Measurements from ENCODE around the gene EQTN. TPM values are rescaled to one million over a fixed set of nuclear protein-coding genes. Genes with fewer than 3 reads are reported as not detected.
A peak's percentile ranks its signal among the peaks of the same experiment; 100 is the strongest.

Gene EQTN
- total RNA-seq, 2 donors from 2014 or later, result not detected

DNA sequence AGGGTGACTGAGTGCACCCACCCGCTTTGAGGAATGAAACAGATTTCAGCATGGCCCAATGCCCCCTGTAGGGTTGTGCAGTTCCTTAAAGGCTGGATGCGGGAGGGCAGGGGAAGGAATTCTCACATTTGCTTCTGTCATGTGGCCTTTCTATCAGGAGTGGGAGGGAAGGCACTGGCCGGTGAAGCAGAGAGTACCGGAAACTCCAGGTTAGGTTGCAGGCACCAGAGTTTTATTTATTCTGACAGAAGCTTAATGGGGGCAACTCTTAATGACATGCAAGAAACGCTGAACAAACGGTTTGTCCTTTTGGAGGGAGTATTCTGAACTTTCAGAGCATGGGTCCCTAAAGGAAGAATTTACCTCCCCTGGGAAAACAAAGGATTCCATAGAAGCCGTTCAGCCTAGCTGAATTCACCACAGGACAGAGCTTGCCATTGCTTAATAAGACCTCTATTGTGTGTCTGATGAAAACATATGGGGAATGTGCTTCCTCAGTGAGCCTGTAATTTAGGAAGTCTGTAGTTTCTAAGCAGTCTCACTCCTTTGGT, 44.1 kb upstream of the EQTN start:
- H3K27me3 Mint-ChIP-seq (ENCODE audit: insufficient read depth), result peaks cover 2% of the 10 kb centered on the region
- TF ChIP-seq, protein P1, sequence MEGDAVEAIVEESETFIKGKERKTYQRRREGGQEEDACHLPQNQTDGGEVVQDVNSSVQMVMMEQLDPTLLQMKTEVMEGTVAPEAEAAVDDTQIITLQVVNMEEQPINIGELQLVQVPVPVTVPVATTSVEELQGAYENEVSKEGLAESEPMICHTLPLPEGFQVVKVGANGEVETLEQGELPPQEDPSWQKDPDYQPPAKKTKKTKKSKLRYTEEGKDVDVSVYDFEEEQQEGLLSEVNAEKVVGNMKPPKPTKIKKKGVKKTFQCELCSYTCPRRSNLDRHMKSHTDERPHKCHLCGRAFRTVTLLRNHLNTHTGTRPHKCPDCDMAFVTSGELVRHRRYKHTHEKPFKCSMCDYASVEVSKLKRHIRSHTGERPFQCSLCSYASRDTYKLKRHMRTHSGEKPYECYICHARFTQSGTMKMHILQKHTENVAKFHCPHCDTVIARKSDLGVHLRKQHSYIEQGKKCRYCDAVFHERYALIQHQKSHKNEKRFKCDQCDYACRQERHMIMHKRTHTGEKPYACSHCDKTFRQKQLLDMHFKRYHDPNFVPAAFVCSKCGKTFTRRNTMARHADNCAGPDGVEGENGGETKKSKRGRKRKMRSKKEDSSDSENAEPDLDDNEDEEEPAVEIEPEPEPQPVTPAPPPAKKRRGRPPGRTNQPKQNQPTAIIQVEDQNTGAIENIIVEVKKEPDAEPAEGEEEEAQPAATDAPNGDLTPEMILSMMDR (conservative IDR thresholded peaks at IDR 0.05), result no peak
- no peak overlapping the region for H3K9ac ChIP-seq (ENCODE audit: extremely low read depth, low read length, poor library complexity, severe bottlenecking)
- H3K36me3 ChIP-seq (ENCODE audit: control insufficient read depth, insufficient read depth, low read length), result no peaks in the 10 kb centered on the region
- no peaks in the 10 kb centered on the region for H3K9me3 ChIP-seq (ENCODE audit: control insufficient read depth, low read length)
- H3K4me3 ChIP-seq (ENCODE audit: low read length), result no peak overlapping the region
- DNase-seq, result no peak
- H3K27ac ChIP-seq (ENCODE audit: low read depth, low read length), result peak overlapping the region; percentile 72
- H3K27me3 ChIP-seq (ENCODE audit: control insufficient read depth, insufficient read depth, low read length, poor library complexity, severe bottlenecking), result no peaks in the 10 kb centered on the region
- 62 to 80% methylated on average over 7 of the region's 7 CpGs for WGBS, 2 experiments (ENCODE audit: insufficient coverage in 1 of 2, insufficient read length in 1 of 2)
- no peak overlapping the region for H3K4me3 Mint-ChIP-seq
- H3K4me1 Mint-ChIP-seq, result no peaks in the 10 kb centered on the region
- no peak overlapping the region for H3K27ac Mint-ChIP-seq
- H3K4me1 ChIP-seq (ENCODE audit: control insufficient read depth, insufficient read depth, low read length), result no peaks in the 10 kb centered on the region
- H3K9me3 Mint-ChIP-seq, result peaks cover 7% of the 10 kb centered on the region
- no peaks in the 10 kb centered on the region for H3K36me3 Mint-ChIP-seq (ENCODE audit: low read depth)

DNA sequence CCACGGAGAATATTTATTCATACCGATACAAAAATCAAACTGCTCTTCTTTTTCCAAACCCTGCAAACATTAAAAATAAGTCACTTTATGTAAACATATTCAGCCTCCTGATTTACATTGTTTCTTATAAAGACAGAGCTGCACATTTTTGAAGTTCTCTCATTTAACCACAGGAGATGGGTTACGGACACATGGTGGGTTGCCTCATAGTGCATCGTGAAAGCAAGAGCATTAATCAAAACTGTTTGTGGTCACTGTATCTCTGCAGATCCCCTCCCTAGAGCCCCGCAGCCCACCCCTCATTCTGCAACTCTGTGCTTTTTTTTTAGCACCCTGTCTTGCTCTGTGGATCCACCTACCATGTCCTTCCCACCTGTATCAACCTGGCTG, 43.3 kb upstream of the EQTN start:
- Histone ChIP-seq H3K9ac (ENCODE audit: extremely low read depth, low read length, poor library complexity, severe bottlenecking) (no peak overlapping the region), H3K4me3 (ENCODE audit: low read length) (no peak overlapping the region), H3K9me3 (ENCODE audit: control insufficient read depth, low read length) (no peaks in the 10 kb centered on the region), H3K36me3 (ENCODE audit: control insufficient read depth, insufficient read depth, low read length) (no peaks in the 10 kb centered on the region), H3K4me1 (ENCODE audit: control insufficient read depth, insufficient read depth, low read length) (no peaks in the 10 kb centered on the region), H3K27ac (ENCODE audit: low read depth, low read length) (no peak overlapping the region), H3K27me3 (ENCODE audit: control insufficient read depth, insufficient read depth, low read length, poor library complexity, severe bottlenecking) (no peaks in the 10 kb centered on the region)
- no peaks in the 10 kb centered on the region for H3K36me3 Mint-ChIP-seq (ENCODE audit: low read depth)
- peaks cover 2% of the 10 kb centered on the region for H3K27me3 Mint-ChIP-seq (ENCODE audit: insufficient read depth)
- H3K27ac Mint-ChIP-seq, result no peak overlapping the region
- DNase-seq, result no peak
- H3K4me1 Mint-ChIP-seq, result no peaks in the 10 kb centered on the region
- peaks cover 7% of the 10 kb centered on the region for H3K9me3 Mint-ChIP-seq
- TF ChIP-seq, protein P1 (conservative IDR thresholded peaks at IDR 0.05), result no peak
- H3K4me3 Mint-ChIP-seq, result no peak overlapping the region
- 90 to 98% methylated on average over 5 of the region's 5 CpGs for WGBS, 2 experiments (ENCODE audit: insufficient coverage in 1 of 2, insufficient read length in 1 of 2)

DNA sequence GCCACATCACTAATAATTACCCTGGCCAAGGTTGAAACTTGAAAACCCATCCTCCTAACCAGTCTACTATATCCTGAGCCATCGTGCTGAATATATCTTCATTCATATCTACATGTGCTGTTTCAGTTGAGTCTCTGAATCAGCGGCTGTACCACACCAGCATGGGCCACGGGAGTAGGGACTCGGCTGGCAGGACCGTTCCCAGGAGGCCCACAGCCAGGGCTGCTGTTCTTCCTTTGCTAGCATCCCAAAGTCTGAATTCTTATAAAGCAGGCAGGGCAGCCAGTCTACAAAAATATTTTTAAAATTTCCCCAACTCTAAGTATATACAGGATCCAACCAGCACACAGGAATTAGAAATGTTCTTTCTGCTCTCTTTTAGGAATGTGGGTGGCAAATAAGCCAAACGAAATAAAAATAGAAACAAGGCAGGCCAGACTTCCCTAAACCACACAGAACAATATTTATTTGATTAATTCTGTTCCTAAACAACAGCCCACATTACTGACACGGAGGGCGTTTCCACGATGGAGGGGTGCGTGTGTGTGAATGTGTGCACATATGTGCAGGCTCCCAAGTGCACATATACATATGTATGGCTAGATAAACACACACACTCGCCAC, 42.8 kb upstream of the EQTN start:
- no peak overlapping the region for H3K27ac Mint-ChIP-seq
- TF ChIP-seq, protein P1 (conservative IDR thresholded peaks at IDR 0.05), result no peak
- no peaks in the 10 kb centered on the region for H3K36me3 Mint-ChIP-seq (ENCODE audit: low read depth)

More for the DNA sequence above, 42.8 kb upstream of the EQTN start:
- Histone ChIP-seq H3K36me3 (ENCODE audit: control insufficient read depth, insufficient read depth, low read length) (no peaks in the 10 kb centered on the region), H3K9ac (ENCODE audit: extremely low read depth, low read length, poor library complexity, severe bottlenecking) (no peak overlapping the region), H3K4me3 (ENCODE audit: low read length) (no peak overlapping the region), H3K4me1 (ENCODE audit: control insufficient read depth, insufficient read depth, low read length) (no peaks in the 10 kb centered on the region), H3K27me3 (ENCODE audit: control insufficient read depth, insufficient read depth, low read length, poor library complexity, severe bottlenecking) (no peaks in the 10 kb centered on the region), H3K27ac (ENCODE audit: low read depth, low read length) (no peak overlapping the region), H3K9me3 (ENCODE audit: control insufficient read depth, low read length) (no peaks in the 10 kb centered on the region)
- Mint-ChIP-seq H3K27me3 (ENCODE audit: insufficient read depth) (peaks cover 2% of the 10 kb centered on the region), H3K4me1 (no peaks in the 10 kb centered on the region), H3K9me3 (peaks cover 7% of the 10 kb centered on the region), H3K4me3 (no peak overlapping the region)
- 90 to 100% methylated on average over 2 to 11 of the region's 11 CpGs for WGBS, 2 experiments (ENCODE audit: insufficient coverage in 1 of 2, insufficient read length in 1 of 2)
- DNase-seq, result no peak

Data from endodermal cell (in vitro differentiated cells).